Measurements from ENCODE around the gene APOBEC3B. TPM values are rescaled to one million over a fixed set of nuclear protein-coding genes. Genes with fewer than 3 reads are reported as not detected.

APOBEC3B gene
- polyA plus RNA-seq, 1 donor (not counting 4 experiments of a cell fraction or from before 2014, with no cell fraction given): 3.4 TPM

- H3K4me2 ChIP-seq (ENCODE audit: control insufficient read depth, extremely low read depth, insufficient read depth, low read depth, low read length): no peak overlapping the region
- no peaks in the 10 kb centered on the region for H3K36me3 ChIP-seq (ENCODE audit: control insufficient read depth in 2 of 2, extremely low read depth in 1 of 2, insufficient read depth in 2 of 2, low read length in 2 of 2)
- H3K4me1 ChIP-seq (ENCODE audit: control insufficient read depth, extremely low read depth, insufficient read depth, low read length): no peaks in the 10 kb centered on the region
- no peaks in the 10 kb centered on the region for H3K9me1 ChIP-seq (ENCODE audit: control insufficient read depth, extremely low read depth, insufficient read depth, low read length)
- FAIRE-seq (no peak), DNase-seq (ENCODE audit: low read depth, low spot score) (no peak)
- TF ChIP-seq CTCF (optimal IDR thresholded peaks at IDR 0.05 in 1 of 3, IDR thresholded peaks at IDR 0.05 in 1 of 3, conservative IDR thresholded peaks at IDR 0.05 in 1 of 3; ENCODE audit: extremely low read depth in 1 of 3, insufficient read depth in 2 of 3, low read length in 3 of 3): no peak
- TF ChIP-seq EZH2 (IDR thresholded peaks at IDR 0.05; ENCODE audit: low read length): no peak
- no peaks in the 10 kb centered on the region for H4K20me1 ChIP-seq (ENCODE audit: control insufficient read depth, extremely low read depth, insufficient read depth, low read length)
- H3K27me3 ChIP-seq (ENCODE audit: control insufficient read depth, extremely low read depth, insufficient read depth, low read length): peaks cover 10% of the 10 kb centered on the region
- dilution Hi-C loops (cut with MboI; ENCODE audit: extremely low pct_ligation_motif_present, low sequenced_read_pairs): no loop called here
- H3K4me3 ChIP-seq (ENCODE audit: control insufficient read depth in 2 of 3, extremely low read depth in 1 of 3, insufficient read depth in 2 of 3, low read depth in 1 of 3, low read length in 3 of 3): no peak overlapping the region
- H3K27ac ChIP-seq (ENCODE audit: control insufficient read depth, insufficient read depth, low read length): no peak overlapping the region
- H3K9ac ChIP-seq (ENCODE audit: control insufficient read depth, extremely low read depth, insufficient read depth, low read length): no peak overlapping the region
- no peaks in the 10 kb centered on the region for H3K9me3 ChIP-seq (ENCODE audit: control insufficient read depth, low read depth, low read length)
- no peak overlapping the region for H2AFZ ChIP-seq (ENCODE audit: control insufficient read depth, low read length)
- no peaks in the 10 kb centered on the region for H3K79me2 ChIP-seq (ENCODE audit: control insufficient read depth, insufficient read depth, low read length)
Measured at GRCh38 chr22:38935616-38936015, 46.5 kb upstream of the APOBEC3B start.

- no peaks in the 10 kb centered on the region for H3K9me3 ChIP-seq (ENCODE audit: control insufficient read depth, low read depth, low read length)
- no peaks in the 10 kb centered on the region for H4K20me1 ChIP-seq (ENCODE audit: control insufficient read depth, extremely low read depth, insufficient read depth, low read length)
- no peak overlapping the region for H3K4me3 ChIP-seq (ENCODE audit: control insufficient read depth in 2 of 3, extremely low read depth in 1 of 3, insufficient read depth in 2 of 3, low read depth in 1 of 3, low read length in 3 of 3)
- H3K27me3 ChIP-seq (ENCODE audit: control insufficient read depth, extremely low read depth, insufficient read depth, low read length): peaks cover 10% of the 10 kb centered on the region
- no peaks in the 10 kb centered on the region for H3K4me1 ChIP-seq (ENCODE audit: control insufficient read depth, extremely low read depth, insufficient read depth, low read length)
- TF ChIP-seq EZH2 (IDR thresholded peaks at IDR 0.05; ENCODE audit: low read length) (no peak), CTCF (optimal IDR thresholded peaks at IDR 0.05 in 1 of 3, IDR thresholded peaks at IDR 0.05 in 1 of 3, conservative IDR thresholded peaks at IDR 0.05 in 1 of 3; ENCODE audit: extremely low read depth in 1 of 3, insufficient read depth in 2 of 3, low read length in 3 of 3) (no peak)
- no peak overlapping the region for H3K9ac ChIP-seq (ENCODE audit: control insufficient read depth, extremely low read depth, insufficient read depth, low read length)
- H2AFZ ChIP-seq (ENCODE audit: control insufficient read depth, low read length): no peak overlapping the region
- H3K4me2 ChIP-seq (ENCODE audit: control insufficient read depth, extremely low read depth, insufficient read depth, low read depth, low read length): no peak overlapping the region
- dilution Hi-C loops (cut with MboI; ENCODE audit: extremely low pct_ligation_motif_present, low sequenced_read_pairs): no loop called here
- FAIRE-seq (no peak), DNase-seq (ENCODE audit: low read depth, low spot score) (no peak)
- no peaks in the 10 kb centered on the region for H3K9me1 ChIP-seq (ENCODE audit: control insufficient read depth, extremely low read depth, insufficient read depth, low read length)
- no peak overlapping the region for H3K27ac ChIP-seq (ENCODE audit: control insufficient read depth, insufficient read depth, low read length)
- H3K79me2 ChIP-seq (ENCODE audit: control insufficient read depth, insufficient read depth, low read length): no peaks in the 10 kb centered on the region
- H3K36me3 ChIP-seq (ENCODE audit: control insufficient read depth in 2 of 2, extremely low read depth in 1 of 2, insufficient read depth in 2 of 2, low read length in 2 of 2): no peaks in the 10 kb centered on the region
Measured at GRCh38 chr22:38936562-38936961, 45.6 kb upstream of the APOBEC3B start.

Measured in keratinocyte (primary cell).